Osteoblast (primary cell): ENCODE results near the gene NUDT19. TPM values are rescaled to one million over a fixed set of nuclear protein-coding genes. Genes with fewer than 3 reads are reported as not detected.
A peak's percentile ranks its signal among the peaks of the same experiment; 100 is the strongest.

ENCODE experiments used
- DNase-seq: peaks from one replicate; pipeline ENCODE4 v3.0.0; 2011; ENCODE audit warnings: low spot score, mixed read lengths; ENCODE audit not compliant: insufficient read length; ENCODE audit errors: missing footprints
- H2AFZ ChIP-seq: 2 replicates; pipeline ENCODE4 v1.6.0; 2011; ENCODE audit warnings: mild to moderate bottlenecking, low read length
- H3K27ac ChIP-seq: 2 replicates; pipeline ENCODE4 v1.5.1; 2011; ENCODE audit warnings: mild to moderate bottlenecking, low read depth, low read length, moderate library complexity
- H3K27me3 ChIP-seq: 2 replicates; pipeline ENCODE4 v1.6.0; 2012; ENCODE audit warnings: mild to moderate bottlenecking, control low read depth, inconsistent platforms, low read length, moderate library complexity; ENCODE audit not compliant: insufficient read depth
- H3K36me3 ChIP-seq: 2 replicates; pipeline ENCODE4 v1.5.1; 2011; ENCODE audit warnings: mild to moderate bottlenecking, low read length, control low read depth, moderate library complexity; ENCODE audit not compliant: insufficient read depth
- H3K4me1 ChIP-seq: 2 replicates; pipeline ENCODE4 v1.5.1; 2011; ENCODE audit warnings: mild to moderate bottlenecking, low read length, control low read depth, moderate library complexity; ENCODE audit not compliant: insufficient read depth
- H3K4me2 ChIP-seq: 2 replicates; pipeline ENCODE4 v1.6.0; 2011; ENCODE audit warnings: mild to moderate bottlenecking, low read length; ENCODE audit not compliant: insufficient read depth
- H3K4me3 ChIP-seq: fragments of 200-600 bp; sonication (generic); 3 replicates; pipeline ENCODE4 v1.5.1; 2012; ENCODE audit warnings: mild to moderate bottlenecking, low read length, inconsistent platforms; ENCODE audit not compliant: insufficient read depth
- H3K79me2 ChIP-seq: 2 replicates; pipeline ENCODE4 v1.6.0; 2012; ENCODE audit warnings: mild to moderate bottlenecking, low read length, control low read depth, inconsistent platforms; ENCODE audit not compliant: insufficient read depth
- H3K9me3 ChIP-seq: 2 replicates; pipeline ENCODE4 v1.5.1; 2011; ENCODE audit warnings: low read depth, low read length, control low read depth
- H4K20me1 ChIP-seq: 2 replicates; pipeline ENCODE4 v1.6.0; 2012; ENCODE audit warnings: mild to moderate bottlenecking, low read length, control low read depth; ENCODE audit not compliant: insufficient read depth
- total RNA-seq: library from RNA; depleted of rRNA; stranded (reverse); fragments of >200 nt; gene quantifications from 2 replicates; pipeline ENCODE4 v1.2.3, GENCODE V29; 2012
- TF ChIP-seq, protein P1 (sequence below): IDR thresholded peaks from 2 replicates; pipeline ENCODE4 v1.5.1; 2011; ENCODE audit warnings: mild to moderate bottlenecking, low read depth, low read length, moderate library complexity; ENCODE audit errors: extremely low read depth

NUDT19 gene
- total RNA-seq, 1 donor = 8.3 TPM

DNA sequence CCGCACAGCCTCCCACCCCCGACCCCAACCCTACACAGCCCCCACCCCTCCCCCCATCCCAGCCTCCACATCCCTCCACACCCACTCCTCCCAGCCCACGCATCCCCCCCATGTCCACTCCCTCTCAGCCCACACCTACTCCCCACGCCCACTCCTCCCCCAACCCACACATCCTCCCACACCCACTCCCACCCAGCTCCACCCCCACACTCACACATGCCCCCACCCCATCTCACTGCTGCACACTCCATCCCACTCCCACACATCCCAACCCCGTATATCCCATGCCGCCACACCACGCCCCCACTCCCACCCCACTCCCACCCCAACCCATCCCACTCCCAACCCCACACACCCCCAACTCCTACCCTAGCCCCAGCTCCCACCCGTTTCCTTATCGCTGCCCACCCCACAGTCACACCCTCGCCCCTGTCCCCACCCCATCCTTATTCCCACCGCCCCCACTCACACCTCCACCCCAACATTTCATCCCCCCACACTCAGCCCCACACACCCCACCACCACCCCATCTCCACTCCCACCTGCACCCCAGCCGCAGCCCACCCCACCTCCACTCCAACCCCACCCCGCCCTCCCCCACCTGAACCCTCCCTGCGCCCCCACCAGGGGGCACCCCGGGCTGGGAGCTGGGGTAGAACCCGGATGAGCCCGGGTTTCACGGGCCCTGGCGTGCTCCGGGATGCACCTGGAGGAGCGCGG, 28.8 kb downstream of the NUDT19 start:
- Histone ChIP-seq H3K4me2 (no peak overlapping the region), H3K36me3 (peaks cover 3% of the 10 kb centered on the region), H3K4me1 (no peaks in the 10 kb centered on the region), H3K27me3 (no peaks in the 10 kb centered on the region), H4K20me1 (no peaks in the 10 kb centered on the region), H3K9me3 (no peaks in the 10 kb centered on the region), H2AFZ (no peak overlapping the region), H3K4me3 (no peak overlapping the region), H3K27ac (no peak overlapping the region), H3K79me2 (no peaks in the 10 kb centered on the region)
- TF ChIP-seq, protein P1, sequence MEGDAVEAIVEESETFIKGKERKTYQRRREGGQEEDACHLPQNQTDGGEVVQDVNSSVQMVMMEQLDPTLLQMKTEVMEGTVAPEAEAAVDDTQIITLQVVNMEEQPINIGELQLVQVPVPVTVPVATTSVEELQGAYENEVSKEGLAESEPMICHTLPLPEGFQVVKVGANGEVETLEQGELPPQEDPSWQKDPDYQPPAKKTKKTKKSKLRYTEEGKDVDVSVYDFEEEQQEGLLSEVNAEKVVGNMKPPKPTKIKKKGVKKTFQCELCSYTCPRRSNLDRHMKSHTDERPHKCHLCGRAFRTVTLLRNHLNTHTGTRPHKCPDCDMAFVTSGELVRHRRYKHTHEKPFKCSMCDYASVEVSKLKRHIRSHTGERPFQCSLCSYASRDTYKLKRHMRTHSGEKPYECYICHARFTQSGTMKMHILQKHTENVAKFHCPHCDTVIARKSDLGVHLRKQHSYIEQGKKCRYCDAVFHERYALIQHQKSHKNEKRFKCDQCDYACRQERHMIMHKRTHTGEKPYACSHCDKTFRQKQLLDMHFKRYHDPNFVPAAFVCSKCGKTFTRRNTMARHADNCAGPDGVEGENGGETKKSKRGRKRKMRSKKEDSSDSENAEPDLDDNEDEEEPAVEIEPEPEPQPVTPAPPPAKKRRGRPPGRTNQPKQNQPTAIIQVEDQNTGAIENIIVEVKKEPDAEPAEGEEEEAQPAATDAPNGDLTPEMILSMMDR = no peak
- DNase-seq = peak; percentile 71

DNA sequence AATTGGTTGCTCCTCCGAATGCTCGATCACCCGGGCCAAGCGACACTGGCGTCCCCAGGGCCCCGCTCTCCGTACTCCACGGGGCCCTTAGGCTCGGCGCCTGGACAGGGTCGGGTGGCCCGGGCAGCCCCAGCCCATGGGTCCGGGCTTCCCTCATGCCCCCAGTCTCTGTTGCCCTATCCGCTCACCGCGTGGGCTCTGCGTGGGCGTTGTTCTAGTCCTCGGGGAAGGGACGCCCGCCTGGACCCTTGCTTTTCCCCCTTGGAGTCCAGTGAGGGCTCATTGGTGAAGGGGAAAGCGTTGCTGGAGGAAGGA, 29.3 kb downstream of the NUDT19 start:
- H3K36me3 ChIP-seq = peaks cover 3% of the 10 kb centered on the region
- no peak overlapping the region for H3K4me3 ChIP-seq
- H3K4me1 ChIP-seq = no peaks in the 10 kb centered on the region
- no peaks in the 10 kb centered on the region for H3K27me3 ChIP-seq
- peak; percentile 59 for DNase-seq
- no peaks in the 10 kb centered on the region for H3K79me2 ChIP-seq
- H3K27ac ChIP-seq = no peak overlapping the region
- TF ChIP-seq, protein P1 = no peak
- H2AFZ ChIP-seq = no peak overlapping the region
- no peak overlapping the region for H3K4me2 ChIP-seq
- no peaks in the 10 kb centered on the region for H3K9me3 ChIP-seq
- H4K20me1 ChIP-seq = no peaks in the 10 kb centered on the region

DNA sequence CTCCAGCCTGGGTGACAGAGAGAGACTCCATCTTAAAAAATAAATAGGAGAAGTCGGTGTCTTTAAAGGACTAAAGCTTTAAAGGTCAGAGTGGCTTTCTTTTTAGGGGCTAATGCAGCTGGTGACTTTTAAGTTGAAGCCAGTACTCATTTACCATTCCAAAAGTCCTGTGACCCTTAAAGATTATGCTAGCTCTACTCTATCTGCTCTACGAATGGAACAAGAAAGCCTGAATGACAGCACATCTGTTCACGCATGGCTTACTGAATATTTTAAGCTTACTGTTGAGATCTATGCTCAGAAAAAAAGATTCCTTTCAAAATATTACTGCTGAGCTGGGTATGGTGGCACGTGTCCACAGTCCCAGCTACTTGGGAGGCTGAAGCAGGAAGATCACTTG, 44.3 kb downstream of the NUDT19 start:
- Histone ChIP-seq H3K36me3 (no peaks in the 10 kb centered on the region), H3K79me2 (no peaks in the 10 kb centered on the region), H4K20me1 (no peaks in the 10 kb centered on the region), H3K9me3 (no peaks in the 10 kb centered on the region), H3K4me2 (no peak overlapping the region), H3K4me3 (no peak overlapping the region), H2AFZ (no peak overlapping the region), H3K27me3 (peaks cover 2% of the 10 kb centered on the region), H3K4me1 (no peaks in the 10 kb centered on the region), H3K27ac (no peak overlapping the region)
- TF ChIP-seq, protein P1 = no peak
- DNase-seq = no peak

DNA sequence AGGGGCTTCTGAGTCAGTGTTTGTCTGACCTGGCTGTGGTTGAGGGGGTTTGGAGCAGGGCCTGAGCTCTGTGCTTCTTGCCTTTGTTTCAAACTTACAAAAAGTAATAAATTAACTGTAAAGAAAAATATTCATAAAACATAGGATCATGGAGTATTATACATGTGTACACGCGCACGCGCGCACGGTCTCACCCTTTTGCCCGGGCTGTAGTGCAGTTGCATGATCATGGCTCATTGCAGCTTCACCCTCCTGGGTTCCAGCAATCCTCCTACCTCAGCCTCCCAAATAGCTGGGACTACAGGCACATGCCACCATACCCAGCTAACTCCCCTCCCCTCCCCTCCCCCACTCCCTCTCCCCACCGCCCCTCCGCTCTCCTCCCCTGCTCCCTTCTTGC, 51.4 kb downstream of the NUDT19 start:
- TF ChIP-seq, protein P1 = no peak

More for the DNA sequence above, 51.4 kb downstream of the NUDT19 start:
- Histone ChIP-seq H3K4me3 (no peak overlapping the region), H3K27me3 (no peaks in the 10 kb centered on the region), H3K9me3 (no peaks in the 10 kb centered on the region), H2AFZ (no peak overlapping the region), H3K36me3 (no peaks in the 10 kb centered on the region), H3K4me2 (no peak overlapping the region), H3K27ac (no peak overlapping the region), H3K4me1 (no peaks in the 10 kb centered on the region), H4K20me1 (no peaks in the 10 kb centered on the region), H3K79me2 (no peaks in the 10 kb centered on the region)
- DNase-seq = no peak
